GM21528 (cell line): ENCODE data around the gene C1QTNF3.

Source experiments
- ATAC-seq: cut with Tn5 transposase; IDR thresholded peaks from one replicate; pipeline ENCODE4 v1.9.1; 2021; ENCODE audit warnings: mild to moderate bottlenecking, moderate library complexity; ENCODE audit not compliant: unreplicated experiment, low FRiP score

C1QTNF3 gene

DNA sequence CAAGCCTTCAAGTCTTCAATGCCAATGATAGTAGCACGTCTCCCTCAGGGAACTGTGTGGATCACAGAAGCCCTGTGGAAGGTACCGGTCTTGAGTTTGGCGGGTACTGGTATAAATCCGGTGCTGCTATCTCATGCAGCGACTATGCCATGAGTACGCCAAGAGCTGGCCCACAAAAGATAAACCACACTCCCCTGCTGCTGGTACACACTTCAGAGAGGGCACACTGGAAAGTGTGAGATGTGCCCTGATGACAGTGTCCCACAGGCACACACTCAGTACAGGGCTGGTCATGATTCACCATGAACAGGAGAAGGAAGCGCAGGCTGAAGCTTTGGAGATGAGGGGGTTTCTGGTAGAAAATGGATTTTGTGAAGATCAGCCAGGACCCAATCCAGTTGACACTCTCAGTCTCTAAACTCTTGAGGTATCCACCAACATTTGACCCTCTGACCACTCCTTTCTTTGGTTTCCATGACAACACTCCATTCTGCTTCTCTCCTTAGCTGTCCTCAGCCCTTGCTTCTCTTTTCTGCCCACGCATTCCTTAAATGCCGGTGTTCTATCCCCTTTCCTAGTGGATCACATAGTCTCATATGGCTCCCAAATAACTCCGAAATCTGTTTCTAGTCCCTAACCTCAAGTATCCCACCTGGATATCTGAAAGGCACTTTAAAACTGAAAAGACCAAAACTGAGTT lies 40.2 kb downstream of the C1QTNF3 start:
- no peak for ATAC-seq

DNA sequence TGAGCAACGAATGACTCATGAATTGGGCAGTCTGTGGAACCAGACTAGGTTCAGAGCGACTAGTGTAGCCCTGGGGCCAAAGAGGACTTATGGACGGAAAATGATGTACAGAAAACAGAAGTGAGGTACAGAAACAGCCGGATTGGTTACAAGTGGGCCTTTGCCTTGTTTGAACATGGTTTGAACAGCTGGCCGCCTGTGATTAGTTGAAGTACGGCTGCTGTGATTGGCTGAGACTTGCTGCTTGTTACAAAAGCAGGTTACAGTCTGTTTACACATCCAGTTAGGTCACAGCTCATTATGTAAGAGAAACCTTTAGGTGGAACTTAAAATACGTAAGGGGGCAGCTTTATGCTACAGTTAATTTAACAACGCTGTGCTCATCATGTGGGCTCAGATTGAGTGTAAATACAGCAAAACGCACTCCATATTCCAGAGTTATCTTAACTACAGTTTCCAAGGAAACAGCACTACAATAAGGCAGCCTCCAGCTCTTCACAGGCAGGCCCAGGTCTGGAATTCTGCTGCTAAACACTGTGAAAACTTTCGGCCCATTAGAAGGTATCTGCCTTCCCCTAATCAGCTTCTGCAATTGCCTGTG lies 41.7 kb downstream of the C1QTNF3 start:
- no peak for ATAC-seq

DNA sequence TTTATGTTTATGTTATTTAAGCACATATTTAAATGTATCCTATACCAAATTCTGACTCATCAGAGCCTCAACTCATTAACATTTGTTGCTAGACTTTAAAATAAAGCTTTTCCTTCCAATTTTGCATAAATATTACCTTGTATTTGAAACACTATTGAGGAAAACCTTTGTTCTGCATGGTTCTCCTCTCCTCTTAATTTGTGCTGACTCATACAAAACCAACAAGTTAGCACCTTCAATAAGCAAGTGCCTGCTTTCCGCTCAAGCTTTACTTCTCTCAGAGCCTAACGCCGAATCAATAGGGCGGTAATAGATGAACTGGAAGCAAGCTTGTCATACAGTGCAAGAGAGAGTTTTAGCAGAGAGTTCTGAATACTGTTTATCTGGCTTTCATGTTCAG lies 43.0 kb downstream of the C1QTNF3 start:
- no peak for ATAC-seq

DNA sequence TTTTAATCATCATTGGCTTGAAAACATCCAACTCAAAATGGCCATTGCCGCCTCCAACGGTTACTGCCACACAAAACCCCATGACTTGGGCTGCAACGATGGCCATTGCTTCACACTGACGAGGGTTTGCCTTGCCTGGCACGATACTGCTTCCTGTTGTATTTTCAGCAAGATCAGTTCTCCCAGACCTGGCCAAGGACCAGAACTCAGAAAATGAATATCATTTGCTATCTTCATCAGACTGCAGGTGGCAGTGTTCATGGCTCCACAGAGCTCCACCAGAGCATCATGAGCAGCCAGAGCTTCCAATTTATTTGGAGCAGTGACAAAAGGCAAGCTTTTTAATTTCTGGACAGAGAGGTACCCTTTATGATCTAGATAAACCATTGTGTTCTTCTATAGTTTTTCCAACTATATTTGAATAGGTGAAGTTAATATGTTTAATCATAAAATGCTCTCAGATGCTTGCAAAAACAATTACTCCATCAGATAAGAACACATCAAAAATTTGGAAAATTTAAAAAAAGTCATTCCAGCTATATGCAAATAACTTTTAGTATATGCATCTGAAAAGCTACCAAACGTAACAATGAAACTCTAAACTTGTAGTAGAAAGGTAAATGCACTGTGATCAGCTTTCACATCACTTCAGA lies 45.6 kb downstream of the C1QTNF3 start:
- ATAC-seq, result no peak

DNA sequence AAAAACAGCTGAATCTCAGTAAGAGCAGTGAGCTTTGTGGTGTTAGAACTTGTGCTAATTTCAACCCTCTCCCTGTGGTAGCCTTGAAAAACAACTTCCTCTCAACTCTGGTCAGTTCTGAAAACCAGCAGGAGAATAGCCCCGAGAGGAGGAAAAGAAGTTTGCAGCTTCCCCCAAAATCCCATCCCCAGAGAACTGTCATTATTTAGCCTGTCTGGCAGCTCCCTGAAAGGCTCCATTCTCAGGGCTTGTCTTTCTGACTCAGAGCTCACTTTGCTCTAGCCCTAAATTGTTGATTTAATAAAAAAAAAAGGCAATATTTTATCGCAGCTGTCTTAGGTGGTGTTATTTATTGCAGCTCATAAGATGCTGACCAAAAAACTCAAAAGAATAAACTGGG lies 47.1 kb downstream of the C1QTNF3 start:
- no peak for ATAC-seq

DNA sequence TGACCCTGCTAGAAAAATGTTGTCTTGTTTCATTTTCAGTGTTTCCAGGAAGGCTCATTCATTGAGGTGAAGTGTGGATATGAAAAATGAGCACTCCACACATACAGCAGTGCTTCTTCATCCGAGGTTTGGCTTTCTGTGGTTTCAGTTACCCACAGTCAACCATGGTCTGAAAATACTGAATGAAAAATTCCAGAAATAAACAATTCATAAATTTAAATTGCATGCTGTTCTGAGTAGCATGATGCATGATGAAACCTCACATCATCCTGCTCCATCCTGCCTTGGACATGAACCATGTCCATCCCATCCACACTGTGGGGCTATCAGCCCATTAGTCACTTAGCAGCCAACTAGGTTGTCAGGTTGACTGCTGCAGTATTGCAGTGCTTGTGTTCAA lies 48.2 kb downstream of the C1QTNF3 start:
- no peak for ATAC-seq

DNA sequence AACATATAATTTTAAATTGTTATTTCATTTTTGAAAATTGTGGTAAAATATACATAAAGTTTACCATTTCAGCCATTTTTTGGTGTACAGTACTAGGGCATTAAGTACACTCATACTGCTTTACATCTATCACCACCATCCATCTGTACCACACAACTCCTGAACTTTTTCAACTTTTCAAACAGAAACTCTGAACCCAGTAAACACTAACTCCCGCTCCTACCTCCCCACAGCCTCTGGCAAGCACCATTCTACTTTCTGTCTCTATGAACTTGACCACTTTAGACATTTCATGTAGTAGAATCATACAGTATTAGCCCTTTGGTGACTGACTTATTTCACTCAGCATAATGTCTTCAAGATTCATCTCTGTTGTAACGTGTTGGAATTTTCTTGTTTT lies 50.1 kb downstream of the C1QTNF3 start:
- ATAC-seq, result no peak

DNA sequence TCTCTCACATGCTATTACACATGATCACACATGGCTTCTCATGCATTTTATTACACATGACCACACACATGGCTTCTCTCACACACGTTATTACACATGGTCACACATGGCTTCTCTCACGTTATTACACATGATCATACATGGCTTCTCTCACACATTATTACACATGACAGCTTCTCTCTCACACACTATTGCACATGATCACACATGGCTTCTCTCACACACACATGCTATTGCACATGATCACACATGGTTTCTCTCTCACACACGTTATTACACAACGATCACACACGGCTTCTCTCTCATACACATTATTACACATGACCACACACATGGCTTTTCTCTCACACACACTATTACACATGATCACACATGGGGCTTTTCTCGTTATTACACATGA lies 57.6 kb downstream of the C1QTNF3 start:
- no peak for ATAC-seq

DNA sequence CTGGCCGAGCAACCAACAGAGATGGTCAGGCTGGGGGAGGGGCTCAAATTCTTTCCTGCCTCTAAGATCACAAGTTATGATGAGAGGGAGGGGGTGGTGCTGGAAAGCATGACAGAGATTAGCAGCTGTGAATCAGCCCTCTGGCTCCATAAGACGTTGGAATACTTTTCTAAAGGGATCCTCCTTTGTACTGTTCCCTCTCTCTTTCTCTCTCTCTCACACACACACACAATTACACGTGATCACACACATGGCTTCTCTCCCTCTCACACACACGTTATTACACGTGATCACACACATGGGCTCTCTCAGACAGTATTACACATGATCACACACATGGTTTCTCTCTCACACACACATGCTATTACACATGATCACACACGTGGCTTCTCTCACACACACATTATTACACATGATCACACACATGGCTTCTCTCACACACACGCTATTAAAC lies 58.3 kb downstream of the C1QTNF3 start, which contains the start of gene SLC45A2:
TSS of gene SLC45A2 (minus strand) at position 23 of the 454 bp plus-strand sequence. CDS start 110 bp downstream, outside the sequence.
- no peak for ATAC-seq

DNA sequence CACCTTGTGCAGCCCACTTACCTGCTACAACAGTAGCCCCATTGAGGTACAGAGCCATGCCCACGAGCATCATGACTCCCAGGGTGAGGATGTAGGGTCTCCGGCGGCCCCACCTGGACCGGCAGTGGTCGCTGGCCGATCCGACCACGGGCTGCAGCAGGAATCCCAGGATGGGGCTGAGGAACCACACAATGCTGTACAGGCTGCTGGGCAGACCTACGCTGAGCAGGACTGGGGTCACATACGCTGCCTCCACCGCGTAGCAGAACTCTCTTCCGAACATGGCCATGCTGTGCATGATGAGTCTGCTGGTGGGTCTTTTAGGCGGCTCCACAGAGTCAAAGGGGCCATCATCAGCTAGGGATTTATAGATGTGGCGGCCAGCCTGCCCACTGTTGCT lies 58.8 kb downstream of the C1QTNF3 start:
- no peak for ATAC-seq

DNA sequence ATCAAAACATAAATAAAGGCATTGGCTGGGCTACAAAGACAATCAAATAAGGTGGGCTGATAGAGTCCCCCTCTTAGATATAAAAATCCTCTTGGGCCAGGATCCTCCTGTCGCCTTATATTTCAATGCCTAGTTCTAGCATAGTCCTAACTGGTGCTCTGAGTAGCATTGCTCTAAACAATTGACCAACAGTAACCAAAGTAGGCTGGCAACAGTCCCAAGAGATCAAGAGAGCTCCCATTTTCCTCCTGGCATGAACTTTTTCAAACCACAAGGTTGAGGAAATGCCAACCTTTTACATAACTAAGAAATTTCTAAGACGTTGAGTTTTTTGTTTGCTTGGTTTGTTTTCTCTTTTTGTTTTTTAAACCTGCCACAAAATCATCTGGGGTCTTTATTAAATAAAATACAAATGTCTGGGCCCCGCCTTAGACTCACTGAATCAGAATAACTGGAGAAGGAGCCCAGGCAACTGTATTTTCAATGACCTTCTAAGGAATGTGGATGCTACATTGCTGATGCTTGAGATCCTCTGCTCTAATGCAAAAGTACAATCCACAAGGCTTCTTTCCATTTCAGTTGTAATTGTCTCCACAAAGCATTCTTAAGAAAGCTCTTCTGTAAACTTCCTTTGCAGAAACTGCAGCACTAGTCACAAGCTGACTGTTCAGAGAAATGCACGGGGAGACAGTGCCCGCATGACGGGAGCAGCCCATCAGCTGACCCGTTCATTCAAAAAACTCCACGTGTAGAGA lies 61.4 kb downstream of the C1QTNF3 start:
- no peak for ATAC-seq

DNA sequence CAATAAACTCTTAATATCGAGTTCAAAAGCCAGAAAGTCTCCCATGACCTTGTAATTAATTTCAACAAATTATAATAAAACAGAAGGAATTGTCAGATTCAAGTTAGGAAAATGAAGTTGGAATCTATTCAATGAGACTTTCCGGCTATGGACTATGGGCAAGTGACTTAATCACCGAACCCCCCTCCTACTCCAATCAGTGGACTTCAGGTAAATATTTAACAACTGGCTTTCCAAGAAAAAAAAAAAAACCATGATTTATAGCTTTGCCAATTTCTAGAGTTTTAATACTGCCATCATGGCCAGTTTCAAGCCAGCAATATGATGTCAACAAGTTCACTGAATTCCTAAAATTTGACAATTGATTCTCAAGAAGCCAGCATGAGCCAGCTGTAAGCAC lies 63.0 kb downstream of the C1QTNF3 start:
- no peak for ATAC-seq

DNA sequence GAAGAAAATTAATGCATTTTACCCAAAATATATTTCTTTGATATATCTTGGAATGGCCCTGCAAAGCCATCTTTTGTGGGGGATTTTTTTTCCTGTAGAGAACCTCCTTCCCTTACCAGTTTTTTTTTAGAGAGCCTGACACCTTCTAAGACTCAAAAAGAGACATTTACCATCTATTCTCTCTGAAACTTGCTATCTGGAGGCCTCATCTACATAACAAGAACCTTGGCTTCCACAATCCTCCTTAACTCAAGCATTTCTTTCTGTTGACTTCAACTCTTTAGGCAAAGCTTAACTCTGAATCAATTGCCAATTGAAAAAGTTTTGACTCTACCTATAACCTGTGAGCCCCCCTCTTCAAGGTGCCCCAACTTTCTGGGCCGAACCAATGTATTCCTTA lies 64.7 kb downstream of the C1QTNF3 start:
- no peak for ATAC-seq

DNA sequence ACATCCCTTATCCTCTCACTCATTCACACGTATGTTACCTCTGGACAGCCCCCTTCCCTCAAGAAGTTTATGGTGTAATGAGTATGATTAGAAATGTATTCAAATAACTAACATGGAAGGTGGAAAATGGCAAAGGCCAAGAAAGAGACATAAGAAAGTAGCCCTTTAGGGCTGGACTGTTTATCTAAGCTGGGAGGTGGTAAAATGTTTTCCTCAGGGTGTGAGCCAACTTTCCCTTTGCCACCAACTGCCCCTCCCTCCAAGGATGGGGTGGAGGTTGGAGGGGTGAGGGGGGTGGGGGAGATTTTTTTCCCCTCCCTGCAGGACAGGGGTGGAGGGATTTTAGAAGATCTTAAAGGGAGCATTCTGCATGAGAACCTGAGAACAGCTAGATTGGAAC lies 66.7 kb downstream of the C1QTNF3 start:
- no peak for ATAC-seq

DNA sequence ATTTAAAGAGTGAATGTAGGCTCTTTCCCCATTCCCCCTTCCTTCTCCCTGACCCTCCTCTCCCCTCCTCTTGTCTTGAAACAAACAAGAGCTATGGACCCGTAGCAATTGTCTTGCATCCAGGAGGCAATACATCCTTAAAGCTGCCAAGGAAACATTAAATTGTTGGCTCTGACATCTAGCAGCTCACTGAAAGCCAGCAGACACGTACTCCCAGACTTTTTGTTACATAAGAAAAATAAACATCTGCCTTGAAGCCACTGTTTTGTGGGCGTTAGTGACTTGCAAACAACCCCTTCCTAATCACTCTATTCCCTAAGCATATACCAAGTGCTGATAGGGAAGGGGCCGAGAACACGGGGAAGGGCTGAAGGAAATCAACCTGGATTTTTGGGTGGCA lies 67.2 kb downstream of the C1QTNF3 start:
- ATAC-seq, result no peak

DNA sequence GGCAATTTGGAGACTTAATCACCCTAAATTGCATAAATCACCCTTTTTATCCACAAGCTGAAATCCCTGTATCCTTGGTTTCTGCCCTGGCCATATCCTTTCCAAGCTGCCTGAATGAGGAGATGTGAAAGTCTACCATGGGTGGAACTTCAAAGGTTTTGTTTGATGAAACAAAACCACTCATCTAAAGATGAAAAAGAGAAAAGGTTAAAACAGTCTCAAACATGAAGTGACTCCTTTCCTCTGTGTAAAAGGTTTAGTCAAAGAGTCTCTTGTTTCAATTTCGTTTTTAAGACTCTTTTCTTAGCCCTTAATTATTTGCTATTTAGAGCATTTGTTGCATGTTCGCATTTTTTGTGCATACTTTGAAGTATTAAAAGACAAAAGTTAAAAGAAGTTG lies 69.7 kb downstream of the C1QTNF3 start:
- no peak for ATAC-seq

DNA sequence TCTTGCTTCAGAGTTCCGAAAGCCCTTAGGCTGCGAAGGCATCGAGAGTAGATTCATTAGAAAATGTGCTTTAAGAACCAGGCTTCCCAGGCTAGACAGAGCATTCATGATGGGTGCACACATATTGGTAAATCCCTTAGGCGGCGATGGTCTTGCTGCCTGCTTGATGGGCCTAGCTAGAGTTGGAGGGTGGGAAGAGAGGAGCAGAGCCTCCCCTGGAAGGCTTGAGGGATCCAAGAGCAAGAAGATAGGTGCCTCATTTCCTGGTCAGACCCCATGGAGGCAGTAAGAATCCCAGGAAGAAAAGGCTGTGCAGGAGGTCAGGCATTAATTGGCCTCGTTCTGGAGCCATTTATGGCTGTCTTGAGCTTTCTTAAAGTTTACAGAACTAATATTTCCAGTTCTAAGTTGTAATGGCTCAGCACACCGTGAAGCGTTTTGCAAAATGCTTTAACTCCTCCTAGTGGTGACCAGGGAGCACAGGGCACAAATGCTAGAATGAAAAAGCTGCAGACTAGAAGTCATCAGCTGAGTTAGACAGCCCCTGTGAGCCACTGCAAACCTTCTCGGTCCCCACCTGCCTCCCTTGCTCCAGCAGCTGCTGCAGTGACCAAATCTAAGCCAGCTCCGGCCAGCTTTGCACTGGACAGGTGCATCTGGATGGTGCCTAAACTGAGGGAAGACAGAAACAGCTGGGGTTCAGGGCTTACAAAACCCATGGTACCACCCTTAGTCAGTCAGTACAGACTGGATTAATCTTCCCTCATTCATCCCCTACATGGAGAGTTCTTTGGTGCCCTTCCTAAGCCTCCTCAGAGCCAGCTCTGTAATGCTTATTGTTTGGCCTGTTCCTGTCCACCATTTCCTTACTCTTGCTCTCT lies 73.2 kb downstream of the C1QTNF3 start:
- ATAC-seq, result peak; percentile 86

DNA sequence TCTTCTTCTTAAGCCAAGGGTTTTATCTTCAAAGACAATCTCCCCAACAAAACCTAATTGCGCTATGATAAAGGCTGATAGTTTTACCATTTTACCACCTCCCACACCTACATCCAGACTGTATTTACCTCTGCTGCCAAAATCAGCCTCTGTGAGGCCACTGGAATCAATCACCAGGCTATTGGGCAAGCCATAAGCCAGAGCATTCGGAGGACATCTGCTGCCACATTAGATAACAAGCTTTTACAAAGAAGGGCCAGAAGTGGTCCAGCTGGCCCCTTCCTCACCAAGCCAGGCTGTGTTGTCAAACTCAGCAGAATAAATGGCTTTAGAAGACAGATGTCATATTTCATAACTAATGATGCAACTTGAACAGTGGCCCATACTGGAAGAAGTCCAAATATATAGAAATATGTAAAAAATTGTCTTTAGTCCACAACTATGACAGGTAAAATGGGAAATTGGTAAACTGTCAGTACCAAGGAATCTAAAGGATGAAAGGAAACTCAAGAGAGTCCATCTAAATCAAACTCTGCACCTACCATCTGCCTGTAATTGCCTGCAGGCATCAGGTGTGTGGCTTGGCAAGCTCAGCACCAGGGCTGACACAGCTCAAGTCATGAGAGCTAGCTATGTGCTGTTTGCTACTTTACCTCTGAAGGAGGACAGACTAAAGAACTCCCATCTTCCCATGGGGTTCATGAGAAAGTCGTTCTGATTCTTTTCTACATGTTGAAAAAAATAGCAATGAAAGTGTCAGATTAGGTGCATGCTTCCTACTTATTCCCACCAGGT lies 74.6 kb downstream of the C1QTNF3 start:
- no peak for ATAC-seq
